ENCODE results near the gene CRLF3. TPM values are rescaled to one million over a fixed set of nuclear protein-coding genes. Genes with fewer than 3 reads are reported as not detected.
A peak's percentile ranks its signal among the peaks of the same experiment; 100 is the strongest.

CRLF3 gene
- total and polyA plus RNA-seq, 2 donors (not counting 1 experiment from before 2014, with no cell fraction given) = 31.6 to 83.2 TPM

DNA sequence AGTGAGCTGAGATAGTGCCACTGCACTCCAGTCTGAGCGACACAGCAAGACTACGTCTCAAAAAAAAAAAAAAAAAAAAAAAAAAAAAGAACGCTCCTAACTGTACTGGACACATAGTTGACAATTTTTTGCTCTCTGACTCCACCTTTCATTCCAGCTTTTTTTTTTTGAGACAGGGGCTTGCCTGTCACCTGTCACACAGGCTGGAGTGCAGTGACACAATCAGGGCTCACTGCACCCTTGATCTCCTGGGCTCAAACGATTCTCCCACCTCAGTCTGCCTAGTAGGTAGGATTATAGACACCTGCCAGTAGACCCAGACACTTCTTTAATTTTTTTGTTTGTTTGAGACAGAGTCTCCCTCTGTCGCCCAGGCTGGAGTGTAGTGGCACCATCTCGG is 2.6 kb upstream of the CRLF3 start:
- Histone ChIP-seq H3K4me2 (replicated peaks; ENCODE audit: low read depth, low read length, poor library complexity, severe bottlenecking) (no peak overlapping the region), H4K20me1 (ENCODE audit: control insufficient read depth, insufficient read depth, low read length, poor library complexity, severe bottlenecking) (peaks cover 15% of the 10 kb centered on the region), H3K4me3 (ENCODE audit: control extremely low read depth in 1 of 5, extremely low read depth in 1 of 5, insufficient read depth in 1 of 5, low read depth in 2 of 5, low read length in 4 of 5) (no peak overlapping the region), H3K27me3 (replicated peaks in 1 of 4; ENCODE audit: control extremely low read depth in 1 of 4, control insufficient read depth in 3 of 4, insufficient read depth in 4 of 4, low read length in 3 of 4) (no peaks in the 10 kb centered on the region), H3K27ac (ENCODE audit: low read length in 2 of 2) (no peak overlapping the region), H3K4me1 (ENCODE audit: control insufficient read depth in 2 of 2, insufficient read depth in 2 of 2, low read length in 2 of 2) (peaks cover 21 to 26% of the 10 kb centered on the region in 2 donors), H2AFZ (ENCODE audit: insufficient read depth, low read depth, low read length, poor library complexity, severe bottlenecking) (no peak overlapping the region), H3K36me3 (replicated peaks in 1 of 2; ENCODE audit: control extremely low read depth in 1 of 2, control insufficient read depth in 1 of 2, extremely low read depth in 1 of 2, insufficient read depth in 2 of 2, low read length in 1 of 2) (no peaks in the 10 kb centered on the region), H3K9ac (ENCODE audit: low read length) (no peak overlapping the region), H3K79me2 (ENCODE audit: control insufficient read depth, insufficient read depth, low read length) (peaks cover 42% of the 10 kb centered on the region), H3K9me3 (ENCODE audit: control extremely low read depth in 1 of 3, control insufficient read depth in 2 of 3, insufficient read depth in 1 of 3, low read length in 2 of 3) (no peaks in the 10 kb centered on the region)
- H3K4me3 Mint-ChIP-seq = no peak overlapping the region
- ChIA-PET POLR2A (interaction anchor here (0.7 kb wide), 1 partner anchor 63 kb away, joined by 5 read pairs; no protein-coding TSS in a partner anchor), CTCF (interaction anchor here (1.0 to 11.7 kb wide), 5 partner anchors 11 to 442 kb away, joined by 3 to 207 read pairs (median 5); partner anchors contain the start of gene GOSR1)
- H3K4me1 Mint-ChIP-seq = peaks cover 28% of the 10 kb centered on the region
- no peak for DNase-seq
- no peak for ATAC-seq (ENCODE audit: low read depth)
- no peaks in the 10 kb centered on the region for H3K9me3 Mint-ChIP-seq (ENCODE audit: insufficient read depth)
- H3K27ac Mint-ChIP-seq = no peak overlapping the region
- intact Hi-C loops (cut with micrococcal nuclease) = loop anchor here (10.0 kb wide), 1 partner anchor 452 kb away; the partner anchor contains the start of gene CPD
- TF ChIP-seq EZH2 (IDR thresholded peaks at IDR 0.05; ENCODE audit: borderline replicate concordance, insufficient read depth, low read depth, low read length, poor library complexity, severe bottlenecking) = no peak
- TF ChIP-seq, protein P1, sequence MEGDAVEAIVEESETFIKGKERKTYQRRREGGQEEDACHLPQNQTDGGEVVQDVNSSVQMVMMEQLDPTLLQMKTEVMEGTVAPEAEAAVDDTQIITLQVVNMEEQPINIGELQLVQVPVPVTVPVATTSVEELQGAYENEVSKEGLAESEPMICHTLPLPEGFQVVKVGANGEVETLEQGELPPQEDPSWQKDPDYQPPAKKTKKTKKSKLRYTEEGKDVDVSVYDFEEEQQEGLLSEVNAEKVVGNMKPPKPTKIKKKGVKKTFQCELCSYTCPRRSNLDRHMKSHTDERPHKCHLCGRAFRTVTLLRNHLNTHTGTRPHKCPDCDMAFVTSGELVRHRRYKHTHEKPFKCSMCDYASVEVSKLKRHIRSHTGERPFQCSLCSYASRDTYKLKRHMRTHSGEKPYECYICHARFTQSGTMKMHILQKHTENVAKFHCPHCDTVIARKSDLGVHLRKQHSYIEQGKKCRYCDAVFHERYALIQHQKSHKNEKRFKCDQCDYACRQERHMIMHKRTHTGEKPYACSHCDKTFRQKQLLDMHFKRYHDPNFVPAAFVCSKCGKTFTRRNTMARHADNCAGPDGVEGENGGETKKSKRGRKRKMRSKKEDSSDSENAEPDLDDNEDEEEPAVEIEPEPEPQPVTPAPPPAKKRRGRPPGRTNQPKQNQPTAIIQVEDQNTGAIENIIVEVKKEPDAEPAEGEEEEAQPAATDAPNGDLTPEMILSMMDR (IDR thresholded peaks at IDR 0.05) = no peak
- H3K27me3 Mint-ChIP-seq = no peaks in the 10 kb centered on the region
- WGBS (ENCODE audit: insufficient coverage) = 60% methylated on average over 1 of the region's 6 CpGs

DNA sequence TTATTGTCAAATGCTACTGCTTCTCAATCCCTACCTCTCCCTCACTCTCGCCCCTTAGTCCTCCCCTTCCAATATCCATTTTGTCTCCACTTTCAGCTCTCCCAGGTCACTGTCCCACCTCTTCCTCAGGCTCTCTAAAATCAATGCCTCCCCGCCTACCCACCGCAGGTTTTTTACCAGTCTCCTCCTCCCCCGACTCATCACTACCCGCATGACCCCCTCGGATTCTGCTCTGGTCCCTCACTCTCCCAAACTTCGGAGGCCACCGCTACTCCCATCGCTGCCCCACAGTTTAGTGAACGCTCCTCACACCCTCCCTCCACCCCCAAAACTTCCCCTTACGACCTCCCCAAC is 513 bp downstream of the CRLF3 start:
- H3K9me3 Mint-ChIP-seq (ENCODE audit: insufficient read depth) = no peaks in the 10 kb centered on the region
- peak overlapping the region; percentile 91 for H3K9ac ChIP-seq (ENCODE audit: low read length)
- peak overlapping the region; percentile 94 for H3K4me3 Mint-ChIP-seq
- no peaks in the 10 kb centered on the region for H3K27me3 Mint-ChIP-seq
- H3K36me3 ChIP-seq (replicated peaks in 1 of 2; ENCODE audit: control extremely low read depth in 1 of 2, control insufficient read depth in 1 of 2, extremely low read depth in 1 of 2, insufficient read depth in 2 of 2, low read length in 1 of 2) = no peaks in the 10 kb centered on the region
- peak; percentile 2 for ATAC-seq (ENCODE audit: low read depth)
- H3K4me3 ChIP-seq (ENCODE audit: control extremely low read depth in 1 of 5, extremely low read depth in 1 of 5, insufficient read depth in 1 of 5, low read depth in 2 of 5, low read length in 4 of 5) = peak overlapping the region; percentile 87 to 97 (median 95)
- peak overlapping the region; percentile 62 to 90 for H3K27ac ChIP-seq (ENCODE audit: low read length in 2 of 2)
- CTCF ChIA-PET = interaction anchor here (0.6 to 11.7 kb wide), 11 partner anchors 12 to 148 kb away, joined by 3 to 207 read pairs (median 4); partner anchors contain the start of gene RNF135
- peak overlapping the region; percentile 97 for H3K27ac Mint-ChIP-seq
- no peaks in the 10 kb centered on the region for H3K9me3 ChIP-seq (ENCODE audit: control extremely low read depth in 1 of 3, control insufficient read depth in 2 of 3, insufficient read depth in 1 of 3, low read length in 2 of 3)
- 0% methylated on average over 11 of the region's 11 CpGs for WGBS (ENCODE audit: insufficient coverage)
- intact Hi-C loops (cut with micrococcal nuclease) = loop anchor here (1.0 to 10.0 kb wide), 5 partner anchors 8 to 449 kb away; partner anchors contain the start of genes CPD and GOSR1
- peaks cover 29% of the 10 kb centered on the region for H4K20me1 ChIP-seq (ENCODE audit: control insufficient read depth, insufficient read depth, low read length, poor library complexity, severe bottlenecking)
- peaks cover 47 to 49% of the 10 kb centered on the region in 2 donors for H3K4me1 ChIP-seq (ENCODE audit: control insufficient read depth in 2 of 2, insufficient read depth in 2 of 2, low read length in 2 of 2)
- TF ChIP-seq EZH2 (IDR thresholded peaks at IDR 0.05; ENCODE audit: borderline replicate concordance, insufficient read depth, low read depth, low read length, poor library complexity, severe bottlenecking) = no peak
- TF ChIP-seq, protein P1 (IDR thresholded peaks at IDR 0.05) = no peak
- H3K4me1 Mint-ChIP-seq = peaks cover 47% of the 10 kb centered on the region
- H2AFZ ChIP-seq (ENCODE audit: insufficient read depth, low read depth, low read length, poor library complexity, severe bottlenecking) = peak overlapping the region; percentile 96
- no peaks in the 10 kb centered on the region for H3K27me3 ChIP-seq (replicated peaks in 1 of 4; ENCODE audit: control extremely low read depth in 1 of 4, control insufficient read depth in 3 of 4, insufficient read depth in 4 of 4, low read length in 3 of 4)
- peak overlapping the region; percentile 72 for H3K4me2 ChIP-seq (replicated peaks; ENCODE audit: low read depth, low read length, poor library complexity, severe bottlenecking)
- POLR2A ChIA-PET = interaction anchor here (0.6 to 8.2 kb wide), 8 partner anchors 10 to 1648 kb away, joined by 3 to 66 read pairs (median 4); partner anchors contain the start of genes RNF135 and TEFM
- no peak for DNase-seq
- peaks cover 70% of the 10 kb centered on the region for H3K79me2 ChIP-seq (ENCODE audit: control insufficient read depth, insufficient read depth, low read length)

Data from B cell (primary cell).